B cell (primary cell): ENCODE data around the gene AFTPH. TPM values are rescaled to one million over a fixed set of nuclear protein-coding genes. Genes with fewer than 3 reads are reported as not detected.

ENCODE experiments used
- ATAC-seq: fragments of 200-7000 bp; cut with Tn5 transposase; one replicate; pipeline ENCODE4 v1.10.0; 2021; ENCODE audit warnings: low read depth, mild to moderate bottlenecking, moderate number of reproducible peaks, moderate library complexity
- CTCF ChIA-PET: fragments of 350-600 bp; sonication (Branson Sonifier 250); formaldehyde crosslinking; loops from one replicate; lab custom pipeline; 2021; ENCODE audit warnings: antibody characterized with exemption, inconsistent platforms; lab: Charles Lee
- POLR2A ChIA-PET: fragments of 350-600 bp; sonication (Branson Sonifier 250); formaldehyde crosslinking; loops from one replicate; lab custom pipeline; 2021; ENCODE audit warnings: antibody characterized with exemption; lab: Charles Lee
- DNase-seq: peaks from one replicate; pipeline ENCODE4 v3.0.0; 2013
- H2AFZ ChIP-seq: 2 replicates; pipeline ENCODE4 v1.6.1; 2012; ENCODE audit warnings: mild to moderate bottlenecking, low read depth, low read length; ENCODE audit not compliant: insufficient read depth, poor library complexity, severe bottlenecking
- H3K27ac ChIP-seq, 2 donors: 1 replicate in 1 of 2; 2 replicates in 1 of 2; pipeline ENCODE4 v1.5.1; 2012 to 2013; ENCODE audit warnings: low read length in 2 of 2, mild to moderate bottlenecking in 2 of 2, moderate library complexity in 1 of 2
- H3K27me3 ChIP-seq, 4 experiments: fragments of 200-600 bp in 1 of 4; sonication (generic) in 1 of 4; replicated peaks in 1 of 4; 1 replicate in 2 of 4; 2 replicates in 2 of 4; pipeline versions ENCODE4 v1.6.1 to v1.7.0; 2013 to 2016; ENCODE audit warnings: low read length in 3 of 4, mild to moderate bottlenecking in 2 of 4, mixed read lengths in 1 of 4, moderate library complexity in 1 of 4; ENCODE audit not compliant: insufficient read depth in 4 of 4, control insufficient read depth in 3 of 4; ENCODE audit errors: control extremely low read depth in 1 of 4
- H3K36me3 ChIP-seq, 2 experiments: replicated peaks in 1 of 2; 1 replicate in 1 of 2; 2 replicates in 1 of 2; pipeline versions ENCODE4 v1.6.1 to v1.7.1; 2013; ENCODE audit warnings: low read length in 1 of 2; ENCODE audit not compliant: insufficient read depth in 2 of 2, control insufficient read depth in 1 of 2; ENCODE audit errors: control extremely low read depth in 1 of 2, extremely low read depth in 1 of 2
- H3K4me1 ChIP-seq, 2 donors: fragments of 200-600 bp in 1 of 2; sonication (generic) in 1 of 2; 1 replicate in 1 of 2; 2 replicates in 1 of 2; pipeline versions ENCODE4 v1.5.1 to v1.6.1; 2013 to 2017; ENCODE audit warnings: low read length in 2 of 2; ENCODE audit not compliant: control insufficient read depth in 2 of 2, insufficient read depth in 2 of 2
- H3K4me2 ChIP-seq: replicated peaks from 2 replicates; pipeline ENCODE3; 2012; ENCODE audit warnings: mild to moderate bottlenecking, low read depth, low read length; ENCODE audit not compliant: poor library complexity, severe bottlenecking
- H3K4me3 ChIP-seq, 5 experiments: fragments of 200-600 bp in 1 of 5; sonication (generic) in 1 of 5; 1 replicate in 3 of 5; 2 replicates in 2 of 5; pipeline versions ENCODE4 v1.5.1 to v1.7.0; 2011 to 2016; ENCODE audit warnings: low read length in 4 of 5, mild to moderate bottlenecking in 4 of 5, low read depth in 2 of 5, control low read depth in 1 of 5, moderate library complexity in 1 of 5; ENCODE audit not compliant: insufficient read depth in 1 of 5; ENCODE audit errors: control extremely low read depth in 1 of 5, extremely low read depth in 1 of 5
- H3K79me2 ChIP-seq: fragments of 200-600 bp; sonication (generic); one replicate; pipeline ENCODE4 v1.6.0; 2016; ENCODE audit warnings: low read length; ENCODE audit not compliant: control insufficient read depth, insufficient read depth
- H3K9ac ChIP-seq: fragments of 200-600 bp; sonication (generic); 2 replicates; pipeline ENCODE4 v1.6.1; 2017; ENCODE audit warnings: mild to moderate bottlenecking, low read length, moderate library complexity
- H3K9me3 ChIP-seq, 3 donors: one replicate each; pipeline versions ENCODE4 v1.6.1 to v1.7.1; 2013; ENCODE audit warnings: low read length in 2 of 3; ENCODE audit not compliant: control insufficient read depth in 2 of 3, insufficient read depth in 1 of 3; ENCODE audit errors: control extremely low read depth in 1 of 3
- H4K20me1 ChIP-seq: 2 replicates; pipeline ENCODE4 v1.6.0; 2012; ENCODE audit warnings: mild to moderate bottlenecking, low read length; ENCODE audit not compliant: insufficient read depth, control insufficient read depth, poor library complexity, severe bottlenecking
- H3K27ac Mint-ChIP-seq: one replicate; pipeline ENCODE4 v1.8.0; 2021; ENCODE audit warnings: mixed read lengths
- H3K27me3 Mint-ChIP-seq: one replicate; pipeline ENCODE4 v1.8.0; 2021; ENCODE audit warnings: mixed read lengths
- H3K4me1 Mint-ChIP-seq: one replicate; pipeline ENCODE4 v1.8.0; 2021; ENCODE audit warnings: mixed read lengths
- H3K4me3 Mint-ChIP-seq: one replicate; pipeline ENCODE4 v1.8.0; 2021; ENCODE audit warnings: mixed read lengths
- H3K9me3 Mint-ChIP-seq: one replicate; pipeline ENCODE4 v1.8.0; 2022; ENCODE audit warnings: mixed read lengths; ENCODE audit not compliant: insufficient read depth
- EZH2 ChIP-seq: IDR thresholded peaks from 2 replicates; pipeline ENCODE4 v1.6.1; 2012; ENCODE audit warnings: borderline replicate concordance, low read depth, mild to moderate bottlenecking, moderate library complexity, low read length; ENCODE audit not compliant: insufficient read depth, poor library complexity, severe bottlenecking
- WGBS: methylation state at CpG from one replicate; pipeline ENCODE4 v1.1.5; 2013; ENCODE audit warnings: missing lambda C conversion rate; ENCODE audit not compliant: insufficient coverage; 5-methylcytosine and 5-hydroxymethylcytosine counted together
- intact Hi-C: fragments of 100-400 bp; cut with micrococcal nuclease; formaldehyde crosslinking; loops from one replicate; pipeline ENCODE4 v1.10.0; 2022
- polyA plus RNA-seq: library from polyadenylated mRNA; depleted of rRNA; stranded (reverse); fragments of >200 nt; gene quantifications from 2 replicates; pipeline ENCODE4 v1.2.3, GENCODE V29; 2012
- total RNA-seq, 2 donors: library from RNA; stranded (reverse); fragments of 120-200 nt in 1 of 2; gene quantifications; 1 replicate in 1 of 2; 2 replicates in 1 of 2; pipeline versions ENCODE4 v1.2.3 to v1.2.4, GENCODE V29; 2013 to 2022
- TF ChIP-seq, protein P1 (sequence below): fragments of 200-600 bp; IDR thresholded peaks from one replicate; pipeline ENCODE4 v1.8.0; 2022; ENCODE audit warnings: antibody characterized with exemption, mild to moderate bottlenecking

Gene AFTPH
- total and polyA plus RNA-seq, 2 donors (not counting 1 experiment from before 2014, with no cell fraction given) = 45.4 to 94.1 TPM

DNA sequence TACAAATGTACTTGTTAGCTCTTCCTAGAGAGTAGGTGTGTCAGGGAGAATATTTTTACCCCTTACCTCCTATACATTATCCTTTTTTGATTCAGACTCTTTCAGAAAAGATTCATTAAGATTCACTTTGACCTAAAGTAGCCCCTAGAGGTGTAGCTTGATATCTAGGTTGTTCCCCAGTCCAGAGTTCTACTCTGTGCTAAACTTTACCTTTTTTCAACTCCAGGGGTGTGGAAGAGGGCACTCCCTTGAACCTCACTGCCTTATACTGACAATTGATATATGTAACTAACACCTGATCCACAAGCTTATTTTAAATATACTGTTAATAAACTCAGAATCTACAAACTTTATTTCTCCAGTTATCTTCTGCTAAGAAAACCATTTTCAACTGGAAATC lies 30.0 kb downstream of the AFTPH start:
- ChIA-PET POLR2A (no interaction called here), CTCF (interaction anchor here (1.4 to 12.3 kb wide), 4 partner anchors 21 to 224 kb away, joined by 3 to 146 read pairs (median 12); partner anchors contain the start of gene AFTPH)
- Histone ChIP-seq H3K4me1 (no peaks in the 10 kb centered on the region), H3K27me3 (no peaks in the 10 kb centered on the region), H3K4me3 (no peak overlapping the region), H3K9ac (no peak overlapping the region), H3K36me3 (peaks cover 10 to 38% of the 10 kb centered on the region in 2 experiments), H3K4me2 (no peak overlapping the region), H2AFZ (no peak overlapping the region), H3K79me2 (peaks cover 49% of the 10 kb centered on the region), H4K20me1 (peaks cover 20% of the 10 kb centered on the region), H3K9me3 (peaks cover 0 to 3% (median 1%) of the 10 kb centered on the region in 3 donors), H3K27ac (no peak overlapping the region)
- H3K27ac Mint-ChIP-seq = no peak overlapping the region
- peaks cover 37% of the 10 kb centered on the region for H3K4me1 Mint-ChIP-seq
- DNase-seq = no peak
- TF ChIP-seq, protein P1, sequence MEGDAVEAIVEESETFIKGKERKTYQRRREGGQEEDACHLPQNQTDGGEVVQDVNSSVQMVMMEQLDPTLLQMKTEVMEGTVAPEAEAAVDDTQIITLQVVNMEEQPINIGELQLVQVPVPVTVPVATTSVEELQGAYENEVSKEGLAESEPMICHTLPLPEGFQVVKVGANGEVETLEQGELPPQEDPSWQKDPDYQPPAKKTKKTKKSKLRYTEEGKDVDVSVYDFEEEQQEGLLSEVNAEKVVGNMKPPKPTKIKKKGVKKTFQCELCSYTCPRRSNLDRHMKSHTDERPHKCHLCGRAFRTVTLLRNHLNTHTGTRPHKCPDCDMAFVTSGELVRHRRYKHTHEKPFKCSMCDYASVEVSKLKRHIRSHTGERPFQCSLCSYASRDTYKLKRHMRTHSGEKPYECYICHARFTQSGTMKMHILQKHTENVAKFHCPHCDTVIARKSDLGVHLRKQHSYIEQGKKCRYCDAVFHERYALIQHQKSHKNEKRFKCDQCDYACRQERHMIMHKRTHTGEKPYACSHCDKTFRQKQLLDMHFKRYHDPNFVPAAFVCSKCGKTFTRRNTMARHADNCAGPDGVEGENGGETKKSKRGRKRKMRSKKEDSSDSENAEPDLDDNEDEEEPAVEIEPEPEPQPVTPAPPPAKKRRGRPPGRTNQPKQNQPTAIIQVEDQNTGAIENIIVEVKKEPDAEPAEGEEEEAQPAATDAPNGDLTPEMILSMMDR = no peak
- TF ChIP-seq EZH2 = no peak
- intact Hi-C loops = no loop called here
- no peaks in the 10 kb centered on the region for H3K9me3 Mint-ChIP-seq
- no peak overlapping the region for H3K4me3 Mint-ChIP-seq
- H3K27me3 Mint-ChIP-seq = no peaks in the 10 kb centered on the region
- ATAC-seq = no peak

DNA sequence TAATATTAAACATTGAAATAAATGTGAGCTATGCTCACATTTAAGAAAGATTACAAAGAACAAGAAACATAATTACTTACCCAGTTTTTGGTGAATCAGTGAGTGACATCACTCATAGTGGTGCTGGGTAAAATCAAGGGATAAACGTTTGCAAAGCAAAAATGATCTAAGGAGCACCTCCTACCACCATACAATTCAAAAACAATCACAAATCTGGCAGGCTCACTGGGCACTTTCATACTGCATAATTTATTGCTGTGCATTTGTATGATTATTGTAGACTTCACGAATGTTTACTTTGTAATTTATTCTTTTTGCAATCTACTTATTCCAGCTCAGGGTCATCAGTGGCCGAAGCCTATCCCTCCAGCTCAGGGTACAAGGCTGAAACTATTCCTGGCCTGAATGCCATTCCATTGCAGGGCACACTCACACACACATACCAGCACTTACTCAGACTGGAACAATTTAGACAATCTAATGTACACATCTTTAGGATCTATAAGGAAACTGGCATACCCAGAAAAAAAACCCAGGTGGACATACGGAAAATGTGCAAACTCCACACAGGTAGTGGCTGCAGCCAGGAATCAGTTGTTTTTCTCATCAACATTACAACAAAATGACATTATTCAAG lies 34.4 kb downstream of the AFTPH start:
- H3K4me1 ChIP-seq = peaks cover 5 to 7% of the 10 kb centered on the region in 2 donors
- Mint-ChIP-seq H3K27me3 (no peaks in the 10 kb centered on the region), H3K4me3 (no peak overlapping the region), H3K9me3 (no peaks in the 10 kb centered on the region), H3K4me1 (peaks cover 31% of the 10 kb centered on the region), H3K27ac (no peak overlapping the region)
- TF ChIP-seq, protein P1 = no peak
- TF ChIP-seq EZH2 = no peak
- intact Hi-C loops = no loop called here
- no peak overlapping the region for H3K4me2 ChIP-seq
- H3K27ac ChIP-seq = no peak overlapping the region
- peaks cover 2 to 19% of the 10 kb centered on the region in 2 experiments for H3K36me3 ChIP-seq
- H3K4me3 ChIP-seq = no peak overlapping the region
- H3K79me2 ChIP-seq = peaks cover 52% of the 10 kb centered on the region
- POLR2A ChIA-PET = interaction anchor here (0.5 kb wide), 1 partner anchor 14 kb away, joined by 5 read pairs; no protein-coding TSS in a partner anchor
- H2AFZ ChIP-seq = no peak overlapping the region
- CTCF ChIA-PET = interaction anchor here (1.2 to 16.0 kb wide), 7 partner anchors 8 to 229 kb away, joined by 3 to 217 read pairs (median 8); partner anchors contain the start of gene AFTPH
- 100% methylated on average over 1 of the region's 4 CpGs for WGBS
- H3K9me3 ChIP-seq = no peaks in the 10 kb centered on the region
- ATAC-seq = no peak
- no peak overlapping the region for H3K9ac ChIP-seq
- no peak for DNase-seq
- no peaks in the 10 kb centered on the region for H3K27me3 ChIP-seq
- peaks cover 1% of the 10 kb centered on the region for H4K20me1 ChIP-seq
